NCI-H524 treated with DMSO at 0.1 percent for 48 hours (cell line): ENCODE data around the gene NCOA7.
"Not testable (repeated sequence)": the region's sequence is repeated elsewhere in the genome, so short reads cannot be mapped to it uniquely, and the experiment has no call there.

Experiments
- DNase-seq: peaks from one replicate; lab custom pipeline; 2025; lab: John Stamatoyannopoulos, UW

Gene NCOA7

DNA sequence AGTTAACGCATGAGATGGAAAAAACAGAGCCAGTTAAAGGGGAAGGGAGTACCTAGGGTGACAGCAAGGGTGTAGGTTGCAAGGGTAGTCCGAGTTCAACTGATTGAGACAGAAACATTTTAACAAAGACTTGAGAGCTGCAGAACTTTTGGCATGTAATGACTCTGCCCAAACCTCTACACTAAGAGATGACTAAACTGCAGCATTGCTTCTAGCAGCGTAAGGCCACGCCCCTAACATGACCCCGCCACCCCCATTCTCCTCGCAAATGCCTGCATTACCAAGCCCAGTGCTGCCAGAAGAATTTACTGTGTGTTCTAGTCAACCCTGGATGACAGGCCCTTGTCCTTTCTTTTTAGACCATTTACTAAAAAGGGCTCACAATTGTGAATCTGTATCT lies 159.5 kb downstream of the NCOA7 start:
- no peak for DNase-seq

- not testable (repeated sequence) for DNase-seq
Observed at GRCh38 chr6:125950716-125951115, 160.0 kb downstream of the NCOA7 start.

DNA sequence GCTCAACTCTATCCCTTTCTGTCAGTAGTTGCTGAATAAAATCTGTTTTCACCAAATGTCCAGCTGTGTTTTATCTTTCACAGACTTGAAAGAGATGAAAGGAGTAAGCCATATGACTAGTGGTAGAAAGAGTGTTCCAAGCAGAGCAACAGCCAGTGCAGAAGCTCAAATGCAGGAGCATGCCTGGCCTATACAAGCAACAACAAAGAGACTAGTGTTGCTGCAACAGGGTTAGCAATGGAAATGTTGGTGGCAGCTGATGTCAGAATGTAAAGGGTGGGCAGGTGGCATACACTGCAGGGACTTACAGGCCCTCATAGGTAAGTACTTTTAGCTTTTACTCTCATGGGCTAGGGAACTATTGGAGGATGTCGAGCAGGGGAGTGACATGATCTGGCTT lies 160.6 kb downstream of the NCOA7 start:
- no peak for DNase-seq

GRCh38 chr6:125952764-125953501 lies 162.2 kb downstream of the NCOA7 start:
- no peak for DNase-seq

DNA sequence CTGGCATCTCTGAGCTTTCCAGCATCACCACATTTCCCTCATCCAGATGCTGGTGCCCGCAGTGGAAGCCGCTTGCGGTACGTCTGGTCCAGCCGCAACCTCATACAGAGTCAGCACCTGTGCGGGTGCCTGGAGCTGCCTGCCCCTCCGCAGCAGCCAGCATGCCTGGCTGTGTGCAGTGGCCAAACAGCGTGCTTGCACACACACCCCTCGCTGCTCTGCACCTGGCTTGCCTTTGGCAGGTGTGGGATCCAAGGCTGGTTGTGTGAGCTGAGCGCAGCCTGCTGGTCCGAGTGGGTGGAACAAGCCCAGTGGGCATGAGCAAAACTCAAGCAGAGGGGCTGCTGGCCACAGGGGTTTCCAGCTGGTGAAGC lies 162.7 kb downstream of the NCOA7 start:
- no peak for DNase-seq

- no peak for DNase-seq
Observed at GRCh38 chr6:125954735-125955339, 164.1 kb downstream of the NCOA7 start.

DNA sequence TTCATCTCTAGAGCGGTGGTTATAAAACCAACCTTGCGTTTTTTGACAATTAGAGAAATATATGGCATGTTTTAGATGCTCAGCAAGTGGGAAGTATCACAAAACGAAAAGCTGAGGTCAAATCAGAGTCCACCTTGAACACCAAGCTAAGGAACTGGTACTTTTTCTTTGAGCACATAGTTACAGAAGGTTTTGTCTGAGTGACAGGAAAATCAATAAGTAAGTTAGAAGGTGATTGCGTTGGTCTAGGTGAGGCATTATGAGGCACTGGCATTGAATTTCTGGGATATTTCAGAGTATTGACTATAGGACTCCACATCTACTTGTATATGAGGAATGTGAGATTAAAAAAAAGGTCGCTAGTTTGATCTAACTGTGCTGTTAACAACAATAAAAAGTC lies 165.2 kb downstream of the NCOA7 start:
- no peak for DNase-seq

GRCh38 chr6:125956506-125957390 lies 166.0 kb downstream of the NCOA7 start, which contains the start of gene HINT3:
HINT3 (plus strand) TSS chr6:125956770; CDS start chr6:125956978, 208 bp downstream.
- peak; percentile 92 for DNase-seq

DNA sequence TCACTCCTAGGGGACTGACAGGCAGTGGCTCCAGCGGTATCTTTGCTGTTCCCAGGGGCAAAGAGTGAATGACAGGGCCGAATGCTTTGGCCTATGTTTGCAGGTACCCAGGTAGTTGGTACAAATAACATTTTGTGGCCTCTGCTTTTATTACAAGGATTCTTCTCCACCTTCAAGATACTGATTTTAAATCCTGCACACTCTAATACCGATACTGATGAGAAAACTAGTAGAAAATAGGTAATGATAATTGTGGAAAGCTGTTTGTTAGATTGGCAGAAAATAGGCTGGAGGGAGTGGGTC lies 166.6 kb downstream of the NCOA7 start:
- no peak for DNase-seq

DNA sequence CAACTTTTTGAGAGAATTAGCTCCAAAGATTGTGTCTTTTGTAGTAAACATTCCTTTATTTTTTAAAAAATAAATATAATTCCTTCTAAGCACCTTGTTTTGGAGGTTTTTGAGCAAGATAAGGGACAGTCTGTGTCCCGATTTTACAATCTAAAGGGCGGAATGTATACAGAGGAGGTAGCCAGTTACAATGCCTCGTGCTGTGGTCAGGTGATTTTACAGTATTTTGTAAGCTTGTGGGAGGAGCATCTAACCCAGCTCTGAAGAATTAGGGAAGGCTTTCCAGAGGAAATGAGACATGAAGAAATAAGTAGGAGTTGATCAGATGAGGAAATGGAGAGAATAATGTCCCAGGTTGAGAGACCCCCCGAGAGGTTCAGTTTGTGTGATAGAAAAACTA lies 167.1 kb downstream of the NCOA7 start:
- no peak for DNase-seq

DNA sequence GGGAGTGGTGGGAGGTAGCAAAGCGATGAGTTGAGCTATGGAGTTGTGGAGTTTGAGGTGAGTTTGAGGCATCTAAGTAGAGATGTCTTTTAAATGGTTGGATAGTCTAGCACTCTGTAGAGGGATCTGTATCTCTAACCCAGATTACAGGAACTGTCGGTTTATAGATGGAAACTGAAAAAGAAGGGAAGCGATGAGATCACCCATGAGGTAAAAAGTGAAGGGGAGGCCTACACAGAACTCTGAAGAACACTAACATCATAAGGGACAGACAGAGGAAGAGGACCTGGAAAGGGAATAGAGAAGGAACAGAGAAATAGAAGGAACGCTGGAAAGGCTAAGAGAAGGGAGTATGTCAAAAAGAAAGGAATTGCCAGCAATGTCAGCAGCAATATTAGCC lies 168.3 kb downstream of the NCOA7 start:
- no peak for DNase-seq

DNA sequence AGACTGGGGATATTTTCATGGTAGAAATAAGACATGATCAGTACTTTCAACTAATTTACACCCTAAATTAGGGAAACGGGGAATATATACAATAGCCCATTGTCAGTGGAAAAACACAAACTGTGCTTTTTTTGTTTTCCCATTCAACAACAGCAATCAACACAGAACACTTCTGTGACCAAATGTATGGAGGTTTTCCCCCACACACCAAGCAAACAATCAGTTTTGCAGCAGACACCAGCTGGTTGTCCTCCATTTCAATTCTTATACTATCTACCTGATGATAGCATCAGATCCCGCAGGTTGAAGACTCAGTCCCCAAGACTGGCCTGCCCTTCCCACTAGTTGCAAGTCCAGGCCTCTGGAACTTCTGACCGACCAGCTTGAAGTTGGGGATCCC lies 170.4 kb downstream of the NCOA7 start:
- no peak for DNase-seq

- no peak for DNase-seq
Observed at GRCh38 chr6:125962900-125963497, 172.2 kb downstream of the NCOA7 start.

- no peak for DNase-seq
Observed at GRCh38 chr6:125963817-125964216, 173.1 kb downstream of the NCOA7 start.

DNA sequence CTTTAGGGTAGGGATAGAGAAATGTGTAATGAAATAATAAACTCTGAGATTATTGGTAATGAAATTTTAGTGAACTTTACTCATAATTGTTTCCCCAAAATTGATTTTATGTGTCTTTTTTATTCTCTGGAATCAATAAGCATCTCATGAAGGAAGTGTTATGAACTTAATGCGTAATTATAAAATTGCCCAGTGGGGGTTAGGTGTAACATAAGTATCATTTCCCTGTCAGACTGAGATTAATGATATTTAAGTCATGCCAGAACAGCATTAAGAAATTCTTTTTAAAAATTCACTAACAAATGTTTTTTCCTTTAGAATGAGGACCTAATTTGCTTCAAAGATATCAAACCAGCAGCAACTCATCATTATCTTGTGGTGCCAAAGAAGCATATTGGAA lies 175.8 kb downstream of the NCOA7 start:
- DNase-seq, result no peak

GRCh38 chr6:125968493-125968892 lies 177.7 kb downstream of the NCOA7 start:
- DNase-seq, result no peak

- DNase-seq, result no peak
Observed at GRCh38 chr6:125970760-125971159, 180.0 kb downstream of the NCOA7 start.

DNA sequence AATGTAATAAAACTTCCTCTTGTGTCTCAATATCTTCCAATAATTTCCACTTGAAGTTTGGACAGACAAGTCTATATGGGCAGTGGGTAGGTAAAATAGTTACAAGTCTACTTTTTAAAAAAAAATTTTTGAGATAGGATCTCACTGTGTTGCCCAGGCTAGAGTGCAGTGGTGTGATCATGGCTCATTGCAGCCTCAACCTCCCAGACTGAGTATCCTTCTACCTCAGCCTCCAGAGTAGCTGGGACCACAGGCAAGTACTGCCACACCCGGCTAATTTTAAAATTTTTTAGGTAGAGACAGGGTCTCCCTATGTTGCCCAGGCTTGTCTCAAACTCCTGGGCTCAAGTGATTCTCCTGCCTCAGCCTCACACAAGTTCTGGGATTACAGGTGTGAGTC lies 181.7 kb downstream of the NCOA7 start:
- DNase-seq, result not testable (repeated sequence)

GRCh38 chr6:125974214-125974866 lies 183.6 kb downstream of the NCOA7 start:
- DNase-seq, result no peak

DNA sequence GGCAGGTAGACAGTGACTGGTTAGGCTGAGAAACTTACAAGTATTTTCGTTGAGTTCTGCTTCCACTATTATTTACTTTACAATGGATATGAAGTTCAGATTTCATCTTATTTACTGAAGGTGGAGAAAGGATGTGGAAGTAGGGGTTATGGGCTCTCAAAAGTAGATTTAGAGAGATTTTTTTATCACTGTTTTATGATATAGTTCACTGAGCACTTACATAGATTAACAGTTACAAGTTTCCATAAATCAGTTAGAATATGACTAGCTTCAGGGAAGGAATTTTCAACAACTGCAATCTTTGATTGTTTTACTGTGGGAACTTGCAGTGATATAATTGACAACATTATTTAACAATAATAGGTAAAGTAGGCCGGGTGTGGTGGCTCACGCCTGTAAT lies 188.3 kb downstream of the NCOA7 start:
- no peak for DNase-seq
